CD14-positive monocyte (primary cell): ENCODE results near the gene CDCA3. TPM values are rescaled to one million over a fixed set of nuclear protein-coding genes. Genes with fewer than 3 reads are reported as not detected.
A peak's percentile ranks its signal among the peaks of the same experiment; 100 is the strongest.
"Not testable (repeated sequence)": the region's sequence is repeated elsewhere in the genome, so short reads cannot be mapped to it uniquely, and the experiment has no call there.

ENCODE experiments used
- DNase-seq, 3 donors: peaks; one replicate each; pipeline ENCODE4 v3.0.0-alpha.2; 2011 to 2022
- H2AFZ ChIP-seq: 2 replicates; pipeline ENCODE4 v1.6.0; 2012; ENCODE audit warnings: mild to moderate bottlenecking, low read depth, low read length, inconsistent platforms; ENCODE audit not compliant: insufficient read depth, poor library complexity, severe bottlenecking
- H3K27ac ChIP-seq, 2 donors: 1 replicate in 1 of 2; 2 replicates in 1 of 2; pipeline ENCODE4 v1.5.1; 2012 to 2013; ENCODE audit warnings: low read length in 2 of 2, control low read depth in 1 of 2, inconsistent platforms in 1 of 2, low read depth in 1 of 2, mild to moderate bottlenecking in 1 of 2
- H3K27me3 ChIP-seq, 2 donors: one replicate each; pipeline versions ENCODE4 v1.6.0 to v1.6.1; 2011 to 2013; ENCODE audit warnings: low read length in 2 of 2; ENCODE audit not compliant: control insufficient read depth in 2 of 2, insufficient read depth in 2 of 2
- H3K36me3 ChIP-seq, 2 donors: replicated peaks in 1 of 2; 1 replicate in 1 of 2; 2 replicates in 1 of 2; pipeline versions ENCODE4 v1.5.1 to v1.6.1; 2012 to 2013; ENCODE audit warnings: low read length in 2 of 2, control low read depth in 1 of 2, inconsistent platforms in 1 of 2, mild to moderate bottlenecking in 1 of 2; ENCODE audit not compliant: insufficient read depth in 2 of 2, control insufficient read depth in 1 of 2
- H3K4me1 ChIP-seq, 2 donors: 1 replicate in 1 of 2; 2 replicates in 1 of 2; pipeline versions ENCODE4 v1.5.1 to v1.6.1; 2012 to 2013; ENCODE audit warnings: low read length in 2 of 2, control low read depth in 1 of 2, inconsistent platforms in 1 of 2, mild to moderate bottlenecking in 1 of 2, moderate library complexity in 1 of 2; ENCODE audit not compliant: insufficient read depth in 2 of 2, control insufficient read depth in 1 of 2
- H3K4me2 ChIP-seq: replicated peaks from 2 replicates; pipeline ENCODE3; 2012; ENCODE audit warnings: low read length, moderate library complexity, mild to moderate bottlenecking; ENCODE audit not compliant: poor library complexity, severe bottlenecking; ENCODE audit errors: extremely low read depth
- H3K4me3 ChIP-seq, 3 experiments: fragments of 200-600 bp in 1 of 3; sonication (generic) in 1 of 3; replicated peaks in 1 of 3; 1 replicate in 2 of 3; 2 replicates in 1 of 3; pipeline ENCODE4 v1.5.1; 2011 to 2013; ENCODE audit warnings: low read length in 3 of 3, mild to moderate bottlenecking in 3 of 3, control low read depth in 2 of 3, low read depth in 2 of 3, inconsistent platforms in 1 of 3, moderate library complexity in 1 of 3
- H3K79me2 ChIP-seq: 2 replicates; pipeline ENCODE4 v1.6.0; 2012; ENCODE audit warnings: mild to moderate bottlenecking, control low read depth, inconsistent platforms, low read length, moderate library complexity; ENCODE audit not compliant: insufficient read depth
- H3K9ac ChIP-seq: 2 replicates; pipeline ENCODE4 v1.6.0; 2017; ENCODE audit warnings: low read length, mild to moderate bottlenecking; ENCODE audit not compliant: insufficient read depth, poor library complexity, severe bottlenecking
- H3K9me3 ChIP-seq, 2 donors: replicated peaks in 1 of 2; 1 replicate in 1 of 2; 2 replicates in 1 of 2; pipeline versions ENCODE4 v1.5.1 to v1.6.1; 2012 to 2013; ENCODE audit warnings: low read length in 2 of 2, control low read depth in 1 of 2; ENCODE audit not compliant: control insufficient read depth in 1 of 2, insufficient read depth in 1 of 2
- H4K20me1 ChIP-seq: 2 replicates; pipeline ENCODE4 v1.6.0; 2012; ENCODE audit warnings: mild to moderate bottlenecking, low read length, control low read depth, moderate library complexity; ENCODE audit not compliant: insufficient read depth
- H3K27ac Mint-ChIP-seq, 7 donors: one replicate each; pipeline ENCODE4 v1.8.0; 2020; ENCODE audit warnings: mild to moderate bottlenecking in 7 of 7, mixed read lengths in 7 of 7, moderate library complexity in 6 of 7, inconsistent platforms in 2 of 7
- H3K27me3 Mint-ChIP-seq, 3 donors: one replicate each; pipeline ENCODE4 v1.8.0; 2021 to 2022; ENCODE audit warnings: low read depth in 3 of 3, mild to moderate bottlenecking in 3 of 3, mixed read lengths in 3 of 3, moderate library complexity in 3 of 3, inconsistent platforms in 1 of 3
- H3K36me3 Mint-ChIP-seq, 2 donors: one replicate each; pipeline ENCODE4 v1.8.0; 2020; ENCODE audit warnings: mixed read lengths in 2 of 2, inconsistent platforms in 1 of 2, mild to moderate bottlenecking in 1 of 2
- H3K4me1 Mint-ChIP-seq: one replicate; pipeline ENCODE4 v1.8.0; 2020; ENCODE audit warnings: mild to moderate bottlenecking, mixed read lengths
- H3K4me3 Mint-ChIP-seq, 2 donors: one replicate each; pipeline ENCODE4 v1.8.0; 2020; ENCODE audit warnings: mild to moderate bottlenecking in 2 of 2, mixed read lengths in 2 of 2, moderate library complexity in 1 of 2
- H3K9me3 Mint-ChIP-seq, 7 donors: one replicate each; pipeline ENCODE4 v1.8.0; 2020 to 2022; ENCODE audit warnings: mixed read lengths in 7 of 7, mild to moderate bottlenecking in 6 of 7, moderate library complexity in 6 of 7, inconsistent platforms in 2 of 7
- CTCF ChIP-seq: fragments of 200-600 bp; IDR thresholded peaks from one replicate; pipeline ENCODE4 v1.8.0; 2022; ENCODE audit warnings: antibody characterized with exemption, mild to moderate bottlenecking
- WGBS: methylation state at CpG from one replicate; pipeline ENCODE4 v1.1.5; 2013; ENCODE audit warnings: missing lambda C conversion rate; ENCODE audit not compliant: insufficient coverage; 5-methylcytosine and 5-hydroxymethylcytosine counted together
- intact Hi-C, 2 donors: fragments of 100-400 bp; cut with micrococcal nuclease; formaldehyde crosslinking; loops; one replicate each; pipeline versions ENCODE4 v1.15.0 to v1.15.1; 2023
- polyA plus RNA-seq, 3 donors: library from polyadenylated mRNA; depleted of rRNA in 1 of 3; unstranded in 2 of 3; stranded (reverse) in 1 of 3; fragments of 300-500 nt in 2 of 3; fragments of >200 nt in 1 of 3; fragmentation: Illumina TruSeq in 2 of 3; gene quantifications; 1 replicate in 2 of 3; 2 replicates in 1 of 3; pipeline ENCODE4 v1.2.3, GENCODE V29; 2012 to 2021

Gene CDCA3
- polyA plus RNA-seq, 3 donors, result 0.57 to 0.61 (median 0.59) TPM

GRCh38 chr12:6887460-6887859 is 36.4 kb upstream of the CDCA3 start:
- H3K4me3 ChIP-seq, result no peak overlapping the region
- Mint-ChIP-seq H3K9me3 (no peaks in the 10 kb centered on the region), H3K27me3 (peaks cover 0 to 1% (median 1%) of the 10 kb centered on the region in 3 donors), H3K4me1 (peaks cover 45% of the 10 kb centered on the region), H3K27ac (peak overlapping the region; percentile 74 to 91 (median 85)), H3K36me3 (peaks cover 21 to 27% of the 10 kb centered on the region in 2 donors), H3K4me3 (no peak overlapping the region)
- H3K27me3 ChIP-seq, result no peaks in the 10 kb centered on the region
- peaks cover 40 to 48% of the 10 kb centered on the region in 2 donors for H3K4me1 ChIP-seq
- no peak overlapping the region for H3K9ac ChIP-seq
- peak; percentile 44 to 65 (median 65) for DNase-seq
- TF ChIP-seq CTCF, result no peak
- H3K79me2 ChIP-seq, result peaks cover 4% of the 10 kb centered on the region
- peak overlapping the region; percentile 34 to 44 for H3K27ac ChIP-seq
- H3K36me3 ChIP-seq, result peaks cover 13 to 30% of the 10 kb centered on the region in 2 donors
- H2AFZ ChIP-seq, result no peak overlapping the region
- H3K9me3 ChIP-seq, result no peaks in the 10 kb centered on the region
- intact Hi-C loops, result no loop called here
- WGBS, result 60% methylated on average over 1 of the region's 8 CpGs
- no peak overlapping the region for H3K4me2 ChIP-seq
- no peaks in the 10 kb centered on the region for H4K20me1 ChIP-seq

GRCh38 chr12:6886206-6886999 is 35.3 kb upstream of the CDCA3 start:
- Histone ChIP-seq H3K36me3 (peaks cover 13 to 33% of the 10 kb centered on the region in 2 donors), H3K4me1 (peaks cover 35 to 43% of the 10 kb centered on the region in 2 donors)
- DNase-seq, H3K4me3 Mint-ChIP-seq, H3K9me3 Mint-ChIP-seq, H3K4me3 ChIP-seq, H4K20me1 ChIP-seq, H3K27ac ChIP-seq, H2AFZ ChIP-seq, H3K27me3 Mint-ChIP-seq, H3K27me3 ChIP-seq, H3K79me2 ChIP-seq, H3K9me3 ChIP-seq, H3K9ac ChIP-seq, H3K4me2 ChIP-seq, intact Hi-C loops: not testable (repeated sequence)
- WGBS, result 100% methylated on average over 2 of the region's 15 CpGs
- peaks cover 26 to 31% of the 10 kb centered on the region in 2 donors for H3K36me3 Mint-ChIP-seq
- peak overlapping the region in 1 of 7 donors; percentile 87 for H3K27ac Mint-ChIP-seq
- H3K4me1 Mint-ChIP-seq, result peaks cover 40% of the 10 kb centered on the region
